A549 (cell line): ENCODE measurements around the gene CPPED1. TPM values are rescaled to one million over a fixed set of nuclear protein-coding genes. Genes with fewer than 3 reads are reported as not detected.

ENCODE experiments used
- ATAC-seq, 2 experiments: fragments of 200-7000 bp in 1 of 2; fragments of >200 bp in 1 of 2; cut with Nextera tagmentation in 1 of 2; cut with Tn5 transposase in 1 of 2; 3 replicates each; pipeline versions ENCODE4 v1.8.0 to v1.9.1; 2018 to 2020; ENCODE audit warnings: mild to moderate bottlenecking in 1 of 2, moderate library complexity in 1 of 2
- CTCF ChIA-PET: fragments of 300-600 bp; sonication (Branson Sonifier 250); formaldehyde crosslinking; extraction: SDS; loops from one replicate; lab custom pipeline; 2021; ENCODE audit warnings: antibody characterized with exemption, inconsistent platforms; lab: Yijun Ruan, JAX
- POLR2A ChIA-PET: fragments of 350-600 bp; formaldehyde crosslinking; extraction: SDS; loops from one replicate; lab custom pipeline; 2021; ENCODE audit warnings: antibody characterized with exemption, inconsistent platforms; lab: Yijun Ruan, JAX
- DNase-seq, 2 experiments: peaks; one replicate each; pipeline versions ENCODE4 v3.0.0 to v3.0.0-alpha.2; 2011 to 2016; ENCODE audit warnings: low read depth in 1 of 2, low spot score in 1 of 2
- FAIRE-seq: peaks from 2 replicates; lab custom pipeline; 2011; peaks lifted over from hg19 to GRCh38; lab: Jason Lieb, UNC
- H3K27ac ChIP-seq, 2 experiments: fragments of >200 bp; sonication (Bioruptor Twin); formaldehyde crosslinking; 3 replicates each; pipeline ENCODE4 v1.5.1; 2016 to 2017
- H3K4me1 ChIP-seq: fragments of >200 bp; sonication (Bioruptor Twin); formaldehyde crosslinking; 3 replicates; pipeline ENCODE4 v1.6.1; 2016
- H3K4me2 ChIP-seq: fragments of >200 bp; sonication (Bioruptor Twin); formaldehyde crosslinking; 3 replicates; pipeline ENCODE4 v1.6.1; 2016
- H3K4me3 ChIP-seq: fragments of >200 bp; sonication (Bioruptor Twin); formaldehyde crosslinking; 3 replicates; pipeline ENCODE4 v1.5.1; 2016
- H3K9me3 ChIP-seq: fragments of >200 bp; sonication (Bioruptor Twin); formaldehyde crosslinking; 3 replicates; pipeline ENCODE4 v1.6.1; 2016
- CHD2 ChIP-seq: fragments of 150-350 bp; IDR thresholded peaks from 2 replicates; pipeline ENCODE4 v1.6.1; 2014; ENCODE audit warnings: low read length; ENCODE audit not compliant: partially characterized antibody
- CHD4 ChIP-seq: fragments of 200-600 bp; sonication (generic); IDR thresholded peaks from 2 replicates; pipeline ENCODE4 v1.6.1; 2016; ENCODE audit warnings: antibody characterized with exemption, mild to moderate bottlenecking, borderline replicate concordance
- EHF ChIP-seq: fragments of 250-450 bp; sonication (Bioruptor Pico); IDR thresholded peaks from 2 replicates; pipeline ENCODE4 v1.5.0; 2020; ENCODE audit warnings: mild to moderate bottlenecking
- ELK1 ChIP-seq: fragments of 150-350 bp; IDR thresholded peaks from 2 replicates; pipeline ENCODE4 v1.6.1; 2014; ENCODE audit warnings: low read depth, mild to moderate bottlenecking, low read length
- EP300 ChIP-seq, 2 experiments: fragments of >200 bp; sonication (Bioruptor Twin); formaldehyde crosslinking; IDR thresholded peaks; 2 replicates in 1 of 2; 3 replicates in 1 of 2; pipeline ENCODE4 v1.6.1; 2016 to 2017
- FOSL2 ChIP-seq, 2 experiments: fragments of 450-650 bp in 1 of 2; fragments of >200 bp in 1 of 2; sonication (Bioruptor Twin) in 1 of 2; formaldehyde crosslinking; IDR thresholded peaks; 2 replicates each; pipeline versions ENCODE4 v1.5.0 to v1.6.1; 2016 to 2020; ENCODE audit warnings: mild to moderate bottlenecking in 1 of 2, moderate library complexity in 1 of 2
- FOXS1 ChIP-seq: fragments of 250-450 bp; sonication (Bioruptor Pico); IDR thresholded peaks from 2 replicates; pipeline ENCODE4 v1.5.0; 2020; ENCODE audit warnings: mild to moderate bottlenecking, moderate library complexity
- HDAC2 ChIP-seq: fragments of 200-600 bp; sonication (generic); IDR thresholded peaks from 2 replicates; pipeline ENCODE4 v1.6.1; 2016
- HOXA7 ChIP-seq: fragments of 250-450 bp; sonication (Bioruptor Pico); IDR thresholded peaks from 2 replicates; pipeline ENCODE4 v1.5.0; 2020; ENCODE audit warnings: mild to moderate bottlenecking, moderate library complexity
- HOXB5 ChIP-seq: fragments of 250-450 bp; sonication (Bioruptor Pico); IDR thresholded peaks from 2 replicates; pipeline ENCODE4 v1.5.0; 2020; ENCODE audit warnings: mild to moderate bottlenecking, moderate library complexity
- JUN ChIP-seq, 2 experiments: fragments of >200 bp; sonication (Bioruptor Twin); formaldehyde crosslinking; IDR thresholded peaks; 2 replicates in 1 of 2; 3 replicates in 1 of 2; pipeline ENCODE4 v1.6.1; 2016 to 2017
- KDM1A ChIP-seq: fragments of 200-600 bp; sonication (generic); IDR thresholded peaks from 2 replicates; pipeline ENCODE4 v1.6.1; 2016; ENCODE audit warnings: low read depth, mild to moderate bottlenecking
- MAFK ChIP-seq: fragments of 450-650 bp; IDR thresholded peaks from 2 replicates; pipeline ENCODE4 v1.6.1; 2014; ENCODE audit not compliant: partially characterized antibody
- MAX ChIP-seq: IDR thresholded peaks from 2 replicates; pipeline ENCODE4 v1.6.1; 2012
- NFE2L2 ChIP-seq: fragments of 150-350 bp; conservative IDR thresholded peaks from 2 replicates; pipeline ENCODE4 v1.6.1; 2014; ENCODE audit warnings: low read length
- NR3C1 ChIP-seq: fragments of >200 bp; sonication (Bioruptor Twin); formaldehyde crosslinking; IDR thresholded peaks from 3 replicates; pipeline ENCODE4 v1.6.1; 2017
- POLR2A ChIP-seq: IDR thresholded peaks from 2 replicates; pipeline ENCODE4 v1.6.1; 2012; ENCODE audit warnings: mild to moderate bottlenecking, low read length
- POLR2AphosphoS2 ChIP-seq: conservative IDR thresholded peaks from 2 replicates; pipeline ENCODE4 v1.6.1; 2012; ENCODE audit warnings: low read length, improper control_type of control experiment, inconsistent platforms
- RAD21 ChIP-seq, 2 experiments: fragments of >200 bp in 1 of 2; sonication (Bioruptor Twin) in 1 of 2; formaldehyde crosslinking in 1 of 2; IDR thresholded peaks in 1 of 2; conservative IDR thresholded peaks in 1 of 2; 2 replicates in 1 of 2; 3 replicates in 1 of 2; pipeline ENCODE4 v1.6.1; 2012 to 2018; ENCODE audit warnings: inconsistent platforms in 1 of 2
- RFX5 ChIP-seq: fragments of 450-650 bp; IDR thresholded peaks from 2 replicates; pipeline ENCODE4 v1.7.1; 2014; ENCODE audit warnings: antibody characterized with exemption, mild to moderate bottlenecking, moderate library complexity
- SMC3 ChIP-seq: fragments of >200 bp; sonication (Bioruptor Twin); formaldehyde crosslinking; IDR thresholded peaks from 3 replicates; pipeline ENCODE4 v1.6.1; 2018; ENCODE audit warnings: inconsistent platforms
- SREBF2 ChIP-seq: fragments of 450-650 bp; IDR thresholded peaks from 2 replicates; pipeline ENCODE4 v1.6.1; 2014; ENCODE audit warnings: mild to moderate bottlenecking, moderate library complexity
- TP53 ChIP-seq: fragments of 250-450 bp; sonication (Bioruptor Pico); IDR thresholded peaks from 2 replicates; pipeline ENCODE4 v1.5.0; 2021; ENCODE audit warnings: mild to moderate bottlenecking, moderate library complexity
- ZNF302 ChIP-seq: fragments of 250-450 bp; sonication (Bioruptor Pico); IDR thresholded peaks from 2 replicates; pipeline ENCODE4 v1.9.0; 2021; ENCODE audit warnings: inconsistent platforms, mild to moderate bottlenecking, moderate library complexity
- WGBS: methylation state at CpG from one replicate; pipeline ENCODE4 v1.1.6; 2017; ENCODE audit errors: missing lambda C conversion rate; 5-methylcytosine and 5-hydroxymethylcytosine counted together
- polyA plus RNA-seq, 4 experiments: library from polyadenylated mRNA; depleted of rRNA in 3 of 4; stranded (reverse); fragments of >200 nt; fragmentation: RNase III in 1 of 4; extraction: RNeasy Plus Mini Kit Qiagen cat#74134 plus additional on column Dnase treatment in 1 of 4; gene quantifications; 2 replicates in 3 of 4; 3 replicates in 1 of 4; pipeline ENCODE4 v1.2.3, GENCODE V29; 2011 to 2017
- TF ChIP-seq, protein P1 (sequence below): fragments of 450-650 bp; IDR thresholded peaks from 2 replicates; pipeline ENCODE4 v1.6.1; 2014; ENCODE audit warnings: antibody characterized with exemption

Gene CPPED1
- polyA plus RNA-seq, 2 of the 4 experiments (the other 2 are of a cell fraction), result 16.1 to 30.5 TPM

GRCh38 chr16:12617401-12617819 is 186.3 kb downstream of the CPPED1 start:
- no peak for ATAC-seq
- CTCF ChIA-PET, result interaction anchor here (1.1 kb wide), 1 partner anchor 162 kb away, joined by 4 read pairs; no protein-coding TSS in a partner anchor
- Histone ChIP-seq H3K4me2 (no peak overlapping the region), H3K9me3 (no peaks in the 10 kb centered on the region), H3K4me3 (no peak overlapping the region), H3K27ac (peak overlapping the region in 1 of 2 experiments; percentile 60; a peak in 2 of 6 replicates), H3K4me1 (peaks cover 29% of the 10 kb centered on the region)
- WGBS, result 76% methylated on average over 9 of the region's 9 CpGs
- no peak for DNase-seq
- no peak for TF ChIP-seq NR3C1
- no peak for TF ChIP-seq POLR2AphosphoS2
- no peak for TF ChIP-seq HOXB5
- TF ChIP-seq FOSL2 (IDR thresholded peaks at IDR 0.05), result no peak
- no peak for TF ChIP-seq FOSL2 (CRISPR knock-in tag; IDR thresholded peaks at IDR 0.05)
- no peak for TF ChIP-seq JUN (IDR thresholded peaks at IDR 0.05)
- no peak for TF ChIP-seq EP300 (IDR thresholded peaks at IDR 0.05)
- TF ChIP-seq ZNF302 (CRISPR knock-in tag), result no peak
- no peak for TF ChIP-seq HDAC2
- no peak for FAIRE-seq
- POLR2A ChIA-PET, result no interaction called here

DNA sequence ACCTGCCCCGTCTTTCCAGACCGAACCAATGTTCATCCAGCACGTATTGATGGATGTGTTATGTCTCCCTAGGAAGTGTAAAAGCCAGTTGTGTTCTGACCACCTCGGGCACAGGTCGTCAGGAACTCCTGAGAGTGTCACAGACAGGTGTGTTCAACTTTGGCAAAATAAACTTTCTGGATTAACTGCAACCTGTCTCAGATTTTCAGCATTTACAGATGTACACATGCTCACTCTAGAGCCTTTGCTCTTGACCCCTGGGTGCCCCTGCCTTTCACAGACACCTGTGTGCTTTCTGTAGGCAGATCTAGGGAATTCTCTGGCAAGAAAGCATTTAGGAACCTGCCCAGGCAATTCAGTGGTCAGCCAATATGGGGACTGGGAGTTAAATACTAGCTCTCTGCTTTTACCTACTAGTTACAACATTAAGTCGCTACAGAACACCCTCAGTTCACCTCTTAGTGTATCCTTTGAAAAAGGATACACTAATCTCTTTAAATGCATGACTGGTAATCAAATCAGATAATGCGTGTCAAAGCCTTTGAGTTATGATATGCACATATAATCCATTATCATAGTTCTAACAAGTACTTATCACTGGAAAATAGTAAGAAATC is 188.9 kb downstream of the CPPED1 start:
- no peaks in the 10 kb centered on the region for H3K9me3 ChIP-seq
- ChIA-PET POLR2A (no interaction called here), CTCF (no interaction called here)
- 92% methylated on average over 7 of the region's 7 CpGs for WGBS
- H3K4me3 ChIP-seq, result no peak overlapping the region
- FAIRE-seq (no peak), DNase-seq (no peak), ATAC-seq (no peak)
- peak overlapping the region; percentile 93 to 95 for H3K27ac ChIP-seq
- TF ChIP-seq TP53 (CRISPR knock-in tag) (no peak), SREBF2 (no peak), RFX5 (no peak)
- peaks cover 46% of the 10 kb centered on the region for H3K4me1 ChIP-seq
- H3K4me2 ChIP-seq, result peak overlapping the region; percentile 74; the same call in 2 of the 3 replicates

DNA sequence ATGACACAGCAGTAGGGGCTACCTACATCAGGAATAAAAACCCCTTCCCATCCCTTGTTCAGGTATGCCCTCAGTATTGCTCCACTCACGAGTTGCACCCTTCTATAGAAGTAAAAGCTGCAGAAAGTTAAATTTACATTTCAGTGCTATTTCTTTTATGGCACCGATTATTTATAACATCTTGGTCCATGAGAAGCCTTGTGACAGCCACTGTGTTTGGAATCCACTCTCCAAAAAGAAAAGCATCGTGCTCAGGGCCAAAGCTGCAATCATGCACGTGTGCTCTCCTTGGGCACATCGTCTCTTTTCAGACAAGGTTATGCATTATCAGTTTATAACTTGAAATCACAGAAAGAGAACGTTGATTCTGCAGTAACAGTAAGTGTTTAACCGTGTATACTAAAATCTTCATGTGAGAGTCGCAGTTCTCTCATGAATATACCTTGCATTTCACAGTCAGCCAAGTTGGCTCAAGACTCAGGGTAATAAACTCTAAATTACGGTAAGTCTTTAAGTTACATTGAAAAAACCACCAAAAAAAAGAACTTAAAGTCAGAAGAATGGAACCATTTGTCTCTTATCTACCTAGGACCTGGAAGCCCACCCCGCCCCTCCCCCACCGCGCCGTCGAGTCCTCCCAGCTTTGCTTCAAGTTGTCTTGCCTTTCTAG is 189.6 kb downstream of the CPPED1 start:
- TF ChIP-seq EHF (CRISPR knock-in tag), result peak; percentile 56; the same call in 1 of the 2 replicates
- no peak for TF ChIP-seq MAX
- TF ChIP-seq MAFK, result peak; percentile 0
- TF ChIP-seq RFX5, result no peak
- ChIA-PET POLR2A (interaction anchor here (1.2 kb wide), 1 partner anchor 189 kb away, joined by 3 read pairs; the partner anchor contains the start of gene CPPED1), CTCF (interaction anchor here (1.0 to 2.1 kb wide), 2 partner anchors 16 to 41 kb away, joined by 3 to 6 read pairs; no protein-coding TSS in a partner anchor)
- DNase-seq (no peak), FAIRE-seq (no peak), ATAC-seq (no peak)
- H3K27ac ChIP-seq, result peak overlapping the region; percentile 93 to 95
- H3K4me2 ChIP-seq, result peak overlapping the region; percentile 74
- 70% methylated on average over 14 of the region's 14 CpGs for WGBS
- H3K4me1 ChIP-seq, result peaks cover 40% of the 10 kb centered on the region
- H3K9me3 ChIP-seq, result no peaks in the 10 kb centered on the region
- H3K4me3 ChIP-seq, result no peak overlapping the region

DNA sequence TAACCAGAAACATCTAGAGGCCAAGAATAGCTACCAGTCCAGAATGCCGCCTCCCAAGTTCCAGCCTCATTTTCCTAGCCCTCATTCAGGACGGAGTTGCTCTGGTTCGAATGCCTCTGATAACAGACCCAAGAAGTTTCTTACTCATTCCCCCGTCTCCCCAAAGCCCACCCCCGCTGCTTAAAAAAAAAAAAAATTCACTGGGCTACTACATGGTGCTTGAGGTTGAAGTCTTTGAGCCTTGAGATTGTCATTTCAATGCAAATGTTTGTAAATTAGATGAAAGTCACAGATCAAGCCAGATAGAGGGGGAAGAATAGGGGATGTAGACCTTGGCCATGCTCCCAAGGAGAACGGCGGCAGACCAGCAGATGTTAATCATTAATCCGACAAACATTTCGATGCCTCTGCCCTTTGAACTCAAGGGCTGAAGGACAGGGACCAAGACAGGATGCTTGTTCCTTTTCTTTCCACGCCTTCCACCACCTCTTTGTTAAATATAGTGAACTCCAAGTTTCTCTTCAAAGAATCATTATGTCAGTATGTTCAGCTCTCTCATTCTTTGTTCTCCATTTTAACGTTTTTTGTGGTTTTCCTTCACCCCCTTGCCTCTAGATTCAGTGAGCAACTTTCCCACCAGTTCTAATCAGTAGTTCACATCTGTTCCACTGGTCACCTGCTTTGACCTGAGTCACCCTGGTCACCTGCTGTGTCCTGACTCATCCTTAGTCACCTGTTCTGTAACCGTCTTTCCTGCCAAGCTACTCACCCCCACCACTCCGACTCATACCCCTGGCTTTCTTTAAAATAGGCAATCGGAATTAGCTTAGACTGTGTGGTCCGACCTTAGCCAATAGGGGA is 190.3 kb downstream of the CPPED1 start:
- DNase-seq, result peak; percentile 61 to 94
- Histone ChIP-seq H3K4me3 (0 out of 3 replicates have a peak overlapping the region, but pooled peaks have one; percentile 13), H3K27ac (peak overlapping the region; percentile 93 to 95), H3K9me3 (no peaks in the 10 kb centered on the region), H3K4me2 (peak overlapping the region; percentile 74), H3K4me1 (peaks cover 39% of the 10 kb centered on the region)
- 1% methylated on average over 15 of the region's 15 CpGs for WGBS
- ChIA-PET POLR2A (interaction anchor here (1.2 kb wide), 1 partner anchor 190 kb away, joined by 3 read pairs; the partner anchor contains the start of gene CPPED1), CTCF (interaction anchor here (0.8 to 2.1 kb wide), 3 partner anchors 15 to 48 kb away, joined by 3 to 6 read pairs (median 3); no protein-coding TSS in a partner anchor)
- ATAC-seq, result peak; percentile 87 to 89
- FAIRE-seq, result no peak
- TF ChIP-seq KDM1A (no peak), SMC3 (no peak; the same call in 2 of the 3 replicates), RFX5 (no peak), EP300 (IDR thresholded peaks at IDR 0.05) (peak; percentile 78 to 84; a peak in 3 of 5 replicates), POLR2A (no peak), HOXA7 (CRISPR knock-in tag) (no peak), CHD2 (no peak), MAFK (peak; percentile 61), FOXS1 (CRISPR knock-in tag) (peak; percentile 82; the same call in 1 of the 2 replicates), ELK1 (no peak), CHD4 (no peak), NFE2L2 (0 out of 2 replicates have a peak, but pooled peaks have one; percentile 6), MAX (peak; percentile 36; the same call in 1 of the 2 replicates), RAD21 (conservative IDR thresholded peaks at IDR 0.05 in 1 of 2, IDR thresholded peaks at IDR 0.05 in 1 of 2) (peak in 1 of 2 experiments; percentile 15; a peak in 2 of 5 replicates)
- TF ChIP-seq, protein P1, sequence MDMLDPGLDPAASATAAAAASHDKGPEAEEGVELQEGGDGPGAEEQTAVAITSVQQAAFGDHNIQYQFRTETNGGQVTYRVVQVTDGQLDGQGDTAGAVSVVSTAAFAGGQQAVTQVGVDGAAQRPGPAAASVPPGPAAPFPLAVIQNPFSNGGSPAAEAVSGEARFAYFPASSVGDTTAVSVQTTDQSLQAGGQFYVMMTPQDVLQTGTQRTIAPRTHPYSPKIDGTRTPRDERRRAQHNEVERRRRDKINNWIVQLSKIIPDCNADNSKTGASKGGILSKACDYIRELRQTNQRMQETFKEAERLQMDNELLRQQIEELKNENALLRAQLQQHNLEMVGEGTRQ, result peak; percentile 84
